ENCODE data around the gene JAM3.

The JAM3 gene

GRCh38 chr11:134068829-134069425 is at the start of gene JAM3:
Gene JAM3, plus strand, starts transcription at chr11:134069072. Its CDS starts 12 bp downstream, at chr11:134069084.
- no peak for FAIRE-seq

GRCh38 chr11:134019500-134019899 is 49.4 kb upstream of the JAM3 start:
- FAIRE-seq = no peak

- FAIRE-seq = no peak
These were observed 48.3 kb upstream of the JAM3 start for GRCh38 chr11:134020598-134020997.

- FAIRE-seq = no peak
These were observed 47.5 kb upstream of the JAM3 start for GRCh38 chr11:134021326-134021725.

GRCh38 chr11:134022748-134023147 is 46.1 kb upstream of the JAM3 start:
- no peak for FAIRE-seq

GRCh38 chr11:134024420-134025081 is 44.3 kb upstream of the JAM3 start:
- FAIRE-seq = no peak

- no peak for FAIRE-seq
These were observed 43.8 kb upstream of the JAM3 start for GRCh38 chr11:134025082-134025429.

- no peak for FAIRE-seq
These were observed 42.1 kb upstream of the JAM3 start for GRCh38 chr11:134026655-134027343.

GRCh38 chr11:134027671-134028070 is 41.2 kb upstream of the JAM3 start:
- no peak for FAIRE-seq

- no peak for FAIRE-seq
These were observed 40.4 kb upstream of the JAM3 start for GRCh38 chr11:134028368-134028920.

- FAIRE-seq = no peak
These were observed 38.0 kb upstream of the JAM3 start for GRCh38 chr11:134030853-134031252.

- no peak for FAIRE-seq
These were observed 36.8 kb upstream of the JAM3 start for GRCh38 chr11:134032043-134032442.

GRCh38 chr11:134032501-134033091 is 36.3 kb upstream of the JAM3 start:
- no peak for FAIRE-seq

GRCh38 chr11:134033276-134033675 is 35.6 kb upstream of the JAM3 start:
- FAIRE-seq = no peak

GRCh38 chr11:134033696-134034491 is 35.0 kb upstream of the JAM3 start:
- no peak for FAIRE-seq

GRCh38 chr11:134034496-134035381 is 34.1 kb upstream of the JAM3 start:
- FAIRE-seq = no peak

- FAIRE-seq = no peak
These were observed 32.3 kb upstream of the JAM3 start for GRCh38 chr11:134036492-134037045.

- no peak for FAIRE-seq
These were observed 31.6 kb upstream of the JAM3 start for GRCh38 chr11:134037046-134037908.

GRCh38 chr11:134038897-134039470 is 29.9 kb upstream of the JAM3 start:
- no peak for FAIRE-seq
